GM12878 (cell line): ENCODE data around the gene NPAS2. TPM values are rescaled to one million over a fixed set of nuclear protein-coding genes. Genes with fewer than 3 reads are reported as not detected.

Experiments
- ATAC-seq: fragments of 200-7000 bp; cut with Tn5 transposase; 3 replicates; pipeline ENCODE4 v1.9.1; 2020; ENCODE audit warnings: mild to moderate bottlenecking, moderate library complexity
- BruUV-seq: library from RNA; stranded (reverse); fragments of 400-500 nt; replicated peaks from 2 replicates; lab custom pipeline; 2021; lab: Mats Ljungman, UMichigan
- CTCF ChIA-PET: fragments of 300-600 bp; sonication (Branson Sonifier 250); formaldehyde crosslinking; extraction: SDS; loops from one replicate; lab custom pipeline; 2021; ENCODE audit warnings: inconsistent platforms; lab: Yijun Ruan, JAX
- POLR2A ChIA-PET: fragments of 350-600 bp; formaldehyde crosslinking; extraction: SDS; loops from one replicate; lab custom pipeline; 2021; ENCODE audit warnings: inconsistent platforms; lab: Charles Lee
- RAD21 ChIA-PET: fragments of 300-600 bp; sonication (Branson Sonifier 250); formaldehyde crosslinking; loops from one replicate; lab custom pipeline; 2023; ENCODE audit warnings: antibody characterized with exemption; ENCODE audit not compliant: unreplicated experiment; lab: Charles Lee
- SMC1A ChIA-PET: fragments of 300-600 bp; sonication (Branson Sonifier 250); formaldehyde crosslinking; loops from one replicate; lab custom pipeline; 2023; ENCODE audit not compliant: unreplicated experiment, uncharacterized antibody; lab: Charles Lee
- DNase-seq: peaks from one replicate; pipeline ENCODE4 v3.0.0-alpha.2; 2011; ENCODE audit warnings: low read depth, low spot score
- FAIRE-seq: peaks from 3 replicates; lab custom pipeline; 2011; peaks lifted over from hg19 to GRCh38; lab: Jason Lieb, UNC
- H2AFZ ChIP-seq: 2 replicates; pipeline ENCODE4 v1.6.0; 2011; ENCODE audit warnings: low read depth, low read length, control low read depth; ENCODE audit not compliant: control insufficient read depth
- H3K27ac ChIP-seq: 2 replicates; pipeline ENCODE4 v1.5.1; 2011; ENCODE audit warnings: control low read depth; ENCODE audit not compliant: control insufficient read depth, insufficient read depth
- H3K27me3 ChIP-seq, 2 experiments: replicated peaks in 1 of 2; 2 replicates each; pipeline versions ENCODE4 v1.6.0 to v1.6.1; 2011; ENCODE audit warnings: low read length in 1 of 2; ENCODE audit not compliant: control insufficient read depth in 2 of 2, insufficient read depth in 2 of 2
- H3K36me3 ChIP-seq, 2 experiments: 2 replicates each; pipeline ENCODE4 v1.5.1; 2011; ENCODE audit warnings: low read length in 1 of 2; ENCODE audit not compliant: control insufficient read depth in 2 of 2, insufficient read depth in 2 of 2
- H3K4me1 ChIP-seq: 2 replicates; pipeline ENCODE4 v1.6.1; 2011; ENCODE audit warnings: mild to moderate bottlenecking, low read length, moderate library complexity, mixed read lengths; ENCODE audit not compliant: control insufficient read depth, insufficient read depth
- H3K4me2 ChIP-seq: 2 replicates; pipeline ENCODE4 v1.6.0; 2011; ENCODE audit warnings: control low read depth; ENCODE audit not compliant: control insufficient read depth, insufficient read depth
- H3K4me3 ChIP-seq: fragments of 200-600 bp; sonication (generic); 2 replicates; pipeline ENCODE4 v1.5.1; 2016
- H3K79me2 ChIP-seq: 2 replicates; pipeline ENCODE4 v1.6.0; 2011; ENCODE audit warnings: low read length; ENCODE audit not compliant: control insufficient read depth, insufficient read depth
- H3K9ac ChIP-seq: 2 replicates; pipeline ENCODE4 v1.8.0; 2011; ENCODE audit warnings: low read length, control low read depth, mixed read lengths; ENCODE audit not compliant: control insufficient read depth, insufficient read depth
- H3K9me3 ChIP-seq: replicated peaks from 3 replicates; pipeline ENCODE4 v1.5.1; 2011; ENCODE audit warnings: mild to moderate bottlenecking, low read length; ENCODE audit not compliant: control insufficient read depth, insufficient read depth
- H4K20me1 ChIP-seq: 2 replicates; pipeline ENCODE4 v1.6.0; 2011; ENCODE audit not compliant: control insufficient read depth, insufficient read depth
- BRCA1 ChIP-seq: IDR thresholded peaks from 2 replicates; pipeline ENCODE4 v1.6.1; 2011; ENCODE audit warnings: low read depth, low read length, improper control_type of control experiment
- GABPA ChIP-seq: IDR thresholded peaks from 2 replicates; pipeline ENCODE4 v1.6.1; 2014; ENCODE audit warnings: antibody characterized with exemption, low read depth, mild to moderate bottlenecking, inconsistent platforms
- NFIC ChIP-seq: IDR thresholded peaks from 2 replicates; pipeline ENCODE4 v1.6.1; 2012; ENCODE audit warnings: low read depth, mild to moderate bottlenecking, inconsistent platforms, low read length, moderate library complexity
- SIX5 ChIP-seq: IDR thresholded peaks from 2 replicates; pipeline ENCODE4 v1.6.1; 2011; ENCODE audit warnings: mild to moderate bottlenecking, low read depth, low read length, moderate library complexity; ENCODE audit not compliant: severe bottlenecking
- SUPT20H ChIP-seq: IDR thresholded peaks from 2 replicates; pipeline ENCODE4 v1.6.1; 2011; ENCODE audit warnings: low read depth, mild to moderate bottlenecking, low read length, moderate library complexity, borderline replicate concordance; ENCODE audit not compliant: control insufficient read depth
- ZBED1 ChIP-seq: IDR thresholded peaks from 2 replicates; pipeline ENCODE4 v1.6.1; 2016; ENCODE audit warnings: borderline replicate concordance
- ZNF622 ChIP-seq: fragments of 450-650 bp; IDR thresholded peaks from 2 replicates; pipeline ENCODE4 v1.6.1; 2017; ENCODE audit warnings: mild to moderate bottlenecking, inconsistent platforms
- WGBS: methylation state at CpG from one replicate; pipeline ENCODE4 v1.1.6; 2016; ENCODE audit warnings: low lambda C conversion rate; ENCODE audit not compliant: insufficient replicate concordance, insufficient coverage; ENCODE audit errors: missing lambda C conversion rate; 5-methylcytosine and 5-hydroxymethylcytosine counted together
- in situ Hi-C: fragments of 300-500 bp; cut with MboI; formaldehyde crosslinking; loops from 9 replicates; pipeline ENCODE4 v1.14.3; 2018; ENCODE audit warnings: mixed read lengths
- intact Hi-C: fragments of 100-400 bp; cut with micrococcal nuclease; formaldehyde crosslinking; loops from one replicate; pipeline ENCODE4 v1.14.2; 2022; ENCODE audit not compliant: unreplicated experiment
- polyA plus RNA-seq, 11 experiments: library from polyadenylated mRNA; depleted of rRNA in 4 of 11; unstranded in 6 of 11; stranded (reverse) in 5 of 11; fragments of >200 nt; fragmentation: Nextera tagmentation in 4 of 11; fragmentation: Illumina TruSeq in 1 of 11; extraction: Ambion mirVana in 4 of 11; extraction: Trizol in 1 of 11; gene quantifications; 1 replicate in 1 of 11; 2 replicates in 10 of 11; pipeline versions ENCODE4 v1.2.1 to v1.2.3, GENCODE V29; 2011 to 2016; ENCODE audit warnings: inconsistent platforms in 2 of 11, missing spikeins in 2 of 11, low read depth in 1 of 11
- total RNA-seq, 4 experiments: library from RNA; depleted of rRNA in 3 of 4; stranded (reverse); fragments of >200 nt in 3 of 4; fragmentation: Illumina TruSeq in 1 of 4; extraction: Trizol in 1 of 4; gene quantifications; 2 replicates each; pipeline versions ENCODE4 v1.2.1 to v1.2.3, GENCODE V29; 2013 to 2021
- TF ChIP-seq, protein P1 (sequence below): fragments of 150-350 bp; IDR thresholded peaks from 2 replicates; pipeline ENCODE4 v1.6.1; 2016; ENCODE audit warnings: low read depth, low read length

The NPAS2 gene
- total and polyA plus RNA-seq, 10 of the 15 experiments (the other 5 are each of a cell fraction or from before 2014, with no cell fraction given), result 0.08 TPM; not detected in 9

GRCh38 chr2:100820273-100820522 is 259 bp downstream of the NPAS2 start:
- SMC1A ChIA-PET, result no interaction called here
- POLR2A ChIA-PET, result no interaction called here
- CTCF ChIA-PET, result no interaction called here
- FAIRE-seq, result no peak
- H4K20me1 ChIP-seq, result no peaks in the 10 kb centered on the region
- no peaks in the 10 kb centered on the region for H3K9me3 ChIP-seq
- no peak overlapping the region for H3K4me2 ChIP-seq
- H3K4me1 ChIP-seq, result no peaks in the 10 kb centered on the region
- TF ChIP-seq SIX5, result no peak
- no peak for TF ChIP-seq ZBED1
- TF ChIP-seq ZNF622, result no peak
- TF ChIP-seq GABPA, result no peak
- TF ChIP-seq SUPT20H, result no peak
- TF ChIP-seq, protein P1, sequence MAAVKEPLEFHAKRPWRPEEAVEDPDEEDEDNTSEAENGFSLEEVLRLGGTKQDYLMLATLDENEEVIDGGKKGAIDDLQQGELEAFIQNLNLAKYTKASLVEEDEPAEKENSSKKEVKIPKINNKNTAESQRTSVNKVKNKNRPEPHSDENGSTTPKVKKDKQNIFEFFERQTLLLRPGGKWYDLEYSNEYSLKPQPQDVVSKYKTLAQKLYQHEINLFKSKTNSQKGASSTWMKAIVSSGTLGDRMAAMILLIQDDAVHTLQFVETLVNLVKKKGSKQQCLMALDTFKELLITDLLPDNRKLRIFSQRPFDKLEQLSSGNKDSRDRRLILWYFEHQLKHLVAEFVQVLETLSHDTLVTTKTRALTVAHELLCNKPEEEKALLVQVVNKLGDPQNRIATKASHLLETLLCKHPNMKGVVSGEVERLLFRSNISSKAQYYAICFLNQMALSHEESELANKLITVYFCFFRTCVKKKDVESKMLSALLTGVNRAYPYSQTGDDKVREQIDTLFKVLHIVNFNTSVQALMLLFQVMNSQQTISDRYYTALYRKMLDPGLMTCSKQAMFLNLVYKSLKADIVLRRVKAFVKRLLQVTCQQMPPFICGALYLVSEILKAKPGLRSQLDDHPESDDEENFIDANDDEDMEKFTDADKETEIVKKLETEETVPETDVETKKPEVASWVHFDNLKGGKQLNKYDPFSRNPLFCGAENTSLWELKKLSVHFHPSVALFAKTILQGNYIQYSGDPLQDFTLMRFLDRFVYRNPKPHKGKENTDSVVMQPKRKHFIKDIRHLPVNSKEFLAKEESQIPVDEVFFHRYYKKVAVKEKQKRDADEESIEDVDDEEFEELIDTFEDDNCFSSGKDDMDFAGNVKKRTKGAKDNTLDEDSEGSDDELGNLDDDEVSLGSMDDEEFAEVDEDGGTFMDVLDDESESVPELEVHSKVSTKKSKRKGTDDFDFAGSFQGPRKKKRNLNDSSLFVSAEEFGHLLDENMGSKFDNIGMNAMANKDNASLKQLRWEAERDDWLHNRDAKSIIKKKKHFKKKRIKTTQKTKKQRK, result no peak
- no peak for TF ChIP-seq NFIC
- no peak for TF ChIP-seq BRCA1
- TF ChIP-seq, all 136 proteins: peak for 0
- no peak overlapping the region for H3K4me3 ChIP-seq
- intact Hi-C loops, result no loop called here
- WGBS, result 6% methylated on average over 10 of the region's 43 CpGs
- no peaks in the 10 kb centered on the region for H3K79me2 ChIP-seq
- DNase-seq (no peak), ATAC-seq (no peak)
- in situ Hi-C loops, result no loop called here
- RAD21 ChIA-PET, result no interaction called here
- H3K36me3 ChIP-seq, result no peaks in the 10 kb centered on the region
- no TSS peak for BruUV-seq
- H3K27me3 ChIP-seq, result peaks cover 4 to 7% of the 10 kb centered on the region in 2 experiments; a peak in 3 of 4 replicates
- no peak overlapping the region for H3K27ac ChIP-seq
- H3K9ac ChIP-seq, result no peak overlapping the region
- H2AFZ ChIP-seq, result no peak overlapping the region
